ENCODE results near the gene BAIAP2.
"Not testable (repeated sequence)": the region's sequence is repeated elsewhere in the genome, so short reads cannot be mapped to it uniquely, and the experiment has no call there.

Gene BAIAP2

DNA sequence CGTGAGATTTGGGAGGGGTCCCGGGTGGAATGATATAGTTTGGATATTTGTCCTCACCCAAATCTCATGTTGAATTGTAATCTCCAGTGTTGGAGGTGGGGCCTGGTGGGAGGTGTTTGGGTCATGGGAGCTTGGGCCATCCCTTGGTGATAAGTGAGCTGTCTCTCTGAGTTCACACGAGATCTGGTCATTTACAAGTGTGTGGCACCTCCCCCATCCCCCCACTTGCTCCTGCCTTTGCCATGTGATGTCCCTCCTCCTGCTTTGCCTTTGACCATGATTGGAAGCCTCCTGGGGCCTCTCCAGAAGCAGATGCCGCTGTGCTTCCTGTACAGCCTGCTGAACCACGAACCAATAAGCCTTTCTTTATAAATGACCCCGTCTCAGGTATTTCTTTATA, 21.3 kb upstream of the BAIAP2 start:
- no peak for TF ChIP-seq CTCF (IDR thresholded peaks at IDR 0.05; ENCODE audit: low read depth, low read length)
- H3K9me3 ChIP-seq = no peaks in the 10 kb centered on the region
- no peaks in the 10 kb centered on the region for H3K4me1 ChIP-seq
- H3K36me3 ChIP-seq = no peaks in the 10 kb centered on the region
- no peak for DNase-seq
- H3K27me3 ChIP-seq = peaks cover 3% of the 10 kb centered on the region
- no peak overlapping the region for H3K4me3 ChIP-seq (ENCODE audit: low read depth, low read length)

- H3K27me3 ChIP-seq = no peaks in the 10 kb centered on the region
- no peaks in the 10 kb centered on the region for H3K9me3 ChIP-seq
- no peaks in the 10 kb centered on the region for H3K4me1 ChIP-seq
- H3K36me3 ChIP-seq = no peaks in the 10 kb centered on the region
- no peak for TF ChIP-seq CTCF (IDR thresholded peaks at IDR 0.05; ENCODE audit: low read depth, low read length)
- H3K4me3 ChIP-seq (ENCODE audit: low read depth, low read length) = no peak overlapping the region
- DNase-seq = no peak
These were observed 19.8 kb upstream of the BAIAP2 start for GRCh38 chr17:81015136-81015535.

DNA sequence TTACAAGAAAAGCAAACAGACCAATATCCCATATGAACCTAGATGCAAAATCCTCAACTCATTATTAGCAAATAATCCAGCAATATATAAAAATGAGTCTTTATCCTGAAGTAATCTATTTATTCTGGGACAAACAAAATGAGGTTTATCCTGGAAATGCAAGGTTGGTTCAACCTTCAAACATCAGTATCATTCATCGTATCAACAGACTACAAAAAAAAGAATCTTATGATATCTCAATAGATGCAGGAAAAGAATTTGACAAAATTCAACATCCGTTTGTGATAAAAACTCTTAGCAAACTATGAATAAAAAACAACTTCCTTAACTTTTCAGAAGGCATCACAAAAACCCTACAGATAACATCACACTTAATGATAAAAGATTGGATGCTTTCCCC, 18.4 kb upstream of the BAIAP2 start:
- no peaks in the 10 kb centered on the region for H3K27me3 ChIP-seq
- H3K36me3 ChIP-seq = no peaks in the 10 kb centered on the region
- DNase-seq = no peak
- H3K4me1 ChIP-seq = no peaks in the 10 kb centered on the region
- no peak overlapping the region for H3K4me3 ChIP-seq (ENCODE audit: low read depth, low read length)
- H3K9me3 ChIP-seq = no peaks in the 10 kb centered on the region
- no peak for TF ChIP-seq CTCF (IDR thresholded peaks at IDR 0.05; ENCODE audit: low read depth, low read length)

DNA sequence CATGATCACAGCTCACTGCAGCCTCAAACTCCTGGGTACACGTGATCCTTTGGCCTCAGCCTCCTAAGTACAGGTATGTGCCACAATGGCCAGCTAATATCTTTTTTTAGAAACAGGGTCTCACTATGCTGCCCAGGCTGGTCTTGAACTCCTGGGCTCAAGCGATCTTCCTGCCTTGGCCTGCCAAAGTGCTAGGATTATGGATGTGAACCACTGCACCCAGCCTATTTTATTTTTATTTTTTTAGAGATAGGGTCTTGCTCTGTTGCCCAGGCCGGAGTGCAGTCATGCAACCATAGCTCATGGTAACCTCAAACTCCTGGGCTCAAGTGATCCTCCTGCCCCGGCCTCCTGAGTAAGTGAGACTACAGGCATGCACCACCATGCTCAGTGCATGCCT, 17.6 kb upstream of the BAIAP2 start:
- not testable (repeated sequence) for DNase-seq; H3K36me3 ChIP-seq; H3K27me3 ChIP-seq; H3K9me3 ChIP-seq; H3K4me1 ChIP-seq; H3K4me3 ChIP-seq (ENCODE audit: low read depth, low read length)

DNA sequence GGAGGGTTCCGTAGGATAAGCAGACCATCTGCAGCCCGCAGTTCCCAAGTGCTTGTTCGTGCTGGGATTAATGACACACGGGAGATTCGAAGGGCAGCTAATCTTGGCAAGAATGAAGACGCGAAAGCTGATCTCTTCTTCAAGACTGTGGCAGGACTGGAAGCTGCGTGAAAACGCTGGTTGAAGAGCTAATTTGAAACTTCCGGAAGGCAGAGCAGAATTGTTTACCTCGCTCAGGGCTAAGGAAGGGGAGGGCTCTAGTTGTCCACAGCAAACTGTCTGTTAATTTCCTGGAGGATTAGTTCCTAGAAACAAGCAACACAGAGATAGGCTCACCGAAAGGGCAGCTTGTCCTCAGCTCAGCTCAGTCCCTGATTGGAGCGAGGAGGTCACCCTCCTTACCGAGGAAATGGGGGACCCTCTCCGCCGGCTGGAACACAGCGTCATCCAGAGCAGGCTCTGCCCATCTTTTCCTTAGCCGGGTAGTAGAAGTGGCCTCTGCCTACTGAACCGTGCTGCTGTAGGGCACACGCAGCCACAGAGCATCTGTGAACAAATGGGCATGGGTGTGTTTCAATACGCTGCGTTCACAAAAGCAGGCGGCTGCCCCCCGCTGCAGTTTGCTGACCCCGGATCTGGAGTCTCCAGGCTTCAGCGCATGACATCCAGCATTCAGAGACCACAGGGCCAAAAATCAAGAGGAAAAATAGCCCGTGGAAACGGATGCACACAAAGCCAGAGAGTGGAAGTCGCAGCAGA, 16.7 kb upstream of the BAIAP2 start:
- Histone ChIP-seq H3K36me3 (no peaks in the 10 kb centered on the region), H3K9me3 (no peaks in the 10 kb centered on the region), H3K4me1 (no peaks in the 10 kb centered on the region), H3K27me3 (no peaks in the 10 kb centered on the region), H3K4me3 (ENCODE audit: low read depth, low read length) (no peak overlapping the region)
- TF ChIP-seq CTCF (IDR thresholded peaks at IDR 0.05; ENCODE audit: low read depth, low read length) = no peak
- DNase-seq = no peak

DNA sequence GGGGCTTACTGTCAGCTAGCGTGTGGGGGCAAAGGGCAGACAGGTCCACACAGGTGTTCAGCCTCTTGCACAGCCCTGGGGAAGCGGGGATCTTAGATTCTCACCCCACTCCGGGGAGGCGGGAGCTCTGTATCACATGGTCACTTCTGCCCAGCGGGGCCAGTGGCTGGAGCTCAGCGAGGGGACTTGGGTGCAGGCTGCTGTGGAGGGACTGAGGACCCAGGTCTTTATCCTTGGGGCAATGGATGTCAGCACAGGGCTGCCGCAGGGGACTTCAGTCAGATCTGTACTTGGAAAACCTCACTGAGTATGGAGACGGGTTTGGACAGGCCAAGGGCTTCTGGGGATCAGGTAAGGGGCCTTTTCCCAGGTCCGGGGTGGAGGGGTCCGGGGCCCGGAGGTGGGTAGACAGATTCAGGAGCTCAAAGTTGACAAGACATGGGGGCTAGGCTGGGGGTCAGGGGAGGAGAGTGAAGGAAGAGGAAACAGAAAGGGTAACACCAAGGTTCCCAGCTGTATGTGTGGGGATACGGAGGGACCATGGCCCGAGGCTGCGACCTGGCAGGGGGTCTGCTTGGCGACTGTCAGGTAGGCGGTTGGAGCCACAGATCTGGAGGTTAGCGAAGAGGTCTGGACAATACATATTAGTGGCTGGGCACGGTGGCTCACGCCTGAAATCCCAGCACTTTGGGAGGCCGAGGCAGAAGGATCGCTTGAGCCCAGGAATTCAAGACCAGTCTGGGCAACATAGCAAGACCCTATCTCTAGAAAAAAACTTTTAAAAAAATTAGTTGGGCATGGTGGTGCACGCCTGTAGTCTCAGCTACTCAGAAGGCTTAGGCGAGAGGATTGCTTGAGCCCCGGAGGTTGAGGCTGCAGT, 15.1 kb upstream of the BAIAP2 start:
- H3K4me1 ChIP-seq = no peaks in the 10 kb centered on the region
- no peak for DNase-seq
- H3K27me3 ChIP-seq = no peaks in the 10 kb centered on the region
- no peaks in the 10 kb centered on the region for H3K36me3 ChIP-seq
- TF ChIP-seq CTCF (IDR thresholded peaks at IDR 0.05; ENCODE audit: low read depth, low read length) = no peak
- no peak overlapping the region for H3K4me3 ChIP-seq (ENCODE audit: low read depth, low read length)
- H3K9me3 ChIP-seq = no peaks in the 10 kb centered on the region
